ENCODE measurements around the gene SPSB1. TPM values are rescaled to one million over a fixed set of nuclear protein-coding genes. Genes with fewer than 3 reads are reported as not detected.
A peak's percentile ranks its signal among the peaks of the same experiment; 100 is the strongest.

SPSB1 gene
- polyA plus RNA-seq, 1 donor (not counting 4 experiments of a cell fraction or from before 2014, with no cell fraction given): 19.8 TPM

GRCh38 chr1:9369964-9370788 lies 77.5 kb downstream of the SPSB1 start:
- dilution Hi-C loops (cut with MboI; ENCODE audit: extremely low pct_ligation_motif_present, low sequenced_read_pairs): no loop called here

GRCh38 chr1:9371391-9371935 lies 78.8 kb downstream of the SPSB1 start:
- Histone ChIP-seq H3K4me1 (ENCODE audit: control insufficient read depth, extremely low read depth, insufficient read depth, low read length) (peaks cover 12% of the 10 kb centered on the region), H3K9me3 (ENCODE audit: control insufficient read depth, low read depth, low read length) (no peaks in the 10 kb centered on the region), H2AFZ (ENCODE audit: control insufficient read depth, low read length) (no peak overlapping the region), H3K9ac (ENCODE audit: control insufficient read depth, extremely low read depth, insufficient read depth, low read length) (no peak overlapping the region), H3K4me3 (ENCODE audit: control insufficient read depth in 2 of 3, extremely low read depth in 1 of 3, insufficient read depth in 2 of 3, low read depth in 1 of 3, low read length in 3 of 3) (no peak overlapping the region), H3K79me2 (ENCODE audit: control insufficient read depth, insufficient read depth, low read length) (no peaks in the 10 kb centered on the region), H3K36me3 (ENCODE audit: control insufficient read depth in 2 of 2, extremely low read depth in 1 of 2, insufficient read depth in 2 of 2, low read length in 2 of 2) (no peaks in the 10 kb centered on the region), H3K9me1 (ENCODE audit: control insufficient read depth, extremely low read depth, insufficient read depth, low read length) (no peaks in the 10 kb centered on the region), H3K27me3 (ENCODE audit: control insufficient read depth, extremely low read depth, insufficient read depth, low read length) (no peaks in the 10 kb centered on the region), H3K27ac (ENCODE audit: control insufficient read depth, insufficient read depth, low read length) (no peak overlapping the region), H3K4me2 (ENCODE audit: control insufficient read depth, extremely low read depth, insufficient read depth, low read depth, low read length) (no peak overlapping the region), H4K20me1 (ENCODE audit: control insufficient read depth, extremely low read depth, insufficient read depth, low read length) (peaks cover 6% of the 10 kb centered on the region)
- no peak for TF ChIP-seq CTCF (optimal IDR thresholded peaks at IDR 0.05 in 1 of 3, IDR thresholded peaks at IDR 0.05 in 1 of 3, conservative IDR thresholded peaks at IDR 0.05 in 1 of 3; ENCODE audit: extremely low read depth in 1 of 3, insufficient read depth in 2 of 3, low read length in 3 of 3)
- TF ChIP-seq EZH2 (IDR thresholded peaks at IDR 0.05; ENCODE audit: low read length): no peak
- DNase-seq (ENCODE audit: low read depth, low spot score) (no peak), FAIRE-seq (no peak)
- dilution Hi-C loops (cut with MboI; ENCODE audit: extremely low pct_ligation_motif_present, low sequenced_read_pairs): no loop called here

More at GRCh38 chr1:9369964-9370788, 77.5 kb downstream of the SPSB1 start:
- Histone ChIP-seq H3K27me3 (ENCODE audit: control insufficient read depth, extremely low read depth, insufficient read depth, low read length) (no peaks in the 10 kb centered on the region), H3K9me1 (ENCODE audit: control insufficient read depth, extremely low read depth, insufficient read depth, low read length) (no peaks in the 10 kb centered on the region), H2AFZ (ENCODE audit: control insufficient read depth, low read length) (no peak overlapping the region), H3K9me3 (ENCODE audit: control insufficient read depth, low read depth, low read length) (no peaks in the 10 kb centered on the region), H4K20me1 (ENCODE audit: control insufficient read depth, extremely low read depth, insufficient read depth, low read length) (peaks cover 6% of the 10 kb centered on the region), H3K36me3 (ENCODE audit: control insufficient read depth in 2 of 2, extremely low read depth in 1 of 2, insufficient read depth in 2 of 2, low read length in 2 of 2) (peaks cover 0 to 2% of the 10 kb centered on the region in 2 experiments), H3K9ac (ENCODE audit: control insufficient read depth, extremely low read depth, insufficient read depth, low read length) (no peak overlapping the region), H3K4me2 (ENCODE audit: control insufficient read depth, extremely low read depth, insufficient read depth, low read depth, low read length) (peak overlapping the region; percentile 27), H3K4me3 (ENCODE audit: control insufficient read depth in 2 of 3, extremely low read depth in 1 of 3, insufficient read depth in 2 of 3, low read depth in 1 of 3, low read length in 3 of 3) (no peak overlapping the region), H3K79me2 (ENCODE audit: control insufficient read depth, insufficient read depth, low read length) (no peaks in the 10 kb centered on the region), H3K4me1 (ENCODE audit: control insufficient read depth, extremely low read depth, insufficient read depth, low read length) (peaks cover 12% of the 10 kb centered on the region), H3K27ac (ENCODE audit: control insufficient read depth, insufficient read depth, low read length) (no peak overlapping the region)
- FAIRE-seq (peak; percentile 81), DNase-seq (ENCODE audit: low read depth, low spot score) (peak; percentile 45)
- no peak for TF ChIP-seq CTCF (optimal IDR thresholded peaks at IDR 0.05 in 1 of 3, IDR thresholded peaks at IDR 0.05 in 1 of 3, conservative IDR thresholded peaks at IDR 0.05 in 1 of 3; ENCODE audit: extremely low read depth in 1 of 3, insufficient read depth in 2 of 3, low read length in 3 of 3)
- no peak for TF ChIP-seq EZH2 (IDR thresholded peaks at IDR 0.05; ENCODE audit: low read length)

Measured in keratinocyte (primary cell).